ENCODE data around the gene CACNG4. TPM values are rescaled to one million over a fixed set of nuclear protein-coding genes. Genes with fewer than 3 reads are reported as not detected.

The CACNG4 gene
- total and polyA plus RNA-seq, 9 of the 15 experiments (the other 6 are each of a cell fraction or from before 2014, with no cell fraction given) = 0.07 TPM; not detected in 8

- intact Hi-C loops (cut with micrococcal nuclease) = no loop called here
- no peak for FAIRE-seq
Observed at GRCh38 chr17:67072885-67073284, 108.4 kb downstream of the CACNG4 start.

GRCh38 chr17:67074781-67075180 is 110.3 kb downstream of the CACNG4 start:
- Histone ChIP-seq H3K27ac (ENCODE audit: extremely low read depth, low read depth, low read length) (no peak overlapping the region), H3K27me3 (ENCODE audit: control insufficient read depth in 2 of 2, insufficient read depth in 2 of 2, low read length in 2 of 2) (no peaks in the 10 kb centered on the region), H3K9me1 (ENCODE audit: control insufficient read depth, insufficient read depth, low read length) (no peaks in the 10 kb centered on the region), H3K4me2 (ENCODE audit: insufficient read depth, low read length) (no peak overlapping the region), H3K79me2 (ENCODE audit: control insufficient read depth, insufficient read depth, low read length) (no peaks in the 10 kb centered on the region), H3K36me3 (ENCODE audit: control insufficient read depth, insufficient read depth, low read length) (peaks cover 24% of the 10 kb centered on the region), H2AFZ (ENCODE audit: low read depth, low read length) (no peak overlapping the region), H3K9me3 (replicated peaks; ENCODE audit: control insufficient read depth, insufficient read depth, low read depth, low read length) (no peaks in the 10 kb centered on the region), H3K4me3 (no peak overlapping the region), H3K9ac (ENCODE audit: insufficient read depth in 1 of 2, low read depth in 2 of 2, low read length in 2 of 2) (no peak overlapping the region), H4K20me1 (replicated peaks; ENCODE audit: control insufficient read depth, insufficient read depth, low read length) (no peaks in the 10 kb centered on the region), H3K4me1 (replicated peaks in 1 of 2; ENCODE audit: control insufficient read depth in 2 of 2, insufficient read depth in 2 of 2, low read length in 2 of 2) (no peaks in the 10 kb centered on the region)
- no peak for ATAC-seq
- TF ChIP-seq ZNF133 (CRISPR knock-in tag; IDR thresholded peaks at IDR 0.05) = no peak
- TF ChIP-seq, protein P1, sequence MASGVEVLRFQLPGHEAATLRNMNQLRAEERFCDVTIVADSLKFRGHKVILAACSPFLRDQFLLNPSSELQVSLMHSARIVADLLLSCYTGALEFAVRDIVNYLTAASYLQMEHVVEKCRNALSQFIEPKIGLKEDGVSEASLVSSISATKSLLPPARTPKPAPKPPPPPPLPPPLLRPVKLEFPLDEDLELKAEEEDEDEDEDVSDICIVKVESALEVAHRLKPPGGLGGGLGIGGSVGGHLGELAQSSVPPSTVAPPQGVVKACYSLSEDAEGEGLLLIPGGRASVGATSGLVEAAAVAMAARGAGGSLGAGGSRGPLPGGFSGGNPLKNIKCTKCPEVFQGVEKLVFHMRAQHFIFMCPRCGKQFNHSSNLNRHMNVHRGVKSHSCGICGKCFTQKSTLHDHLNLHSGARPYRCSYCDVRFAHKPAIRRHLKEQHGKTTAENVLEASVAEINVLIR (CRISPR knock-in tag; IDR thresholded peaks at IDR 0.05) = no peak
- DNase-seq (ENCODE audit: extremely low read depth in 1 of 4, low spot score in 3 of 4) = no peak
- no TSS peak for BruUV-seq (replicated peaks)
- intact Hi-C loops (cut with micrococcal nuclease) (no loop called here), in situ Hi-C loops (cut with MboI) (no loop called here)
- FAIRE-seq = no peak
- ChIA-PET POLR2A (interaction anchor here (0.7 to 1.0 kb wide), 2 partner anchors 8 to 72 kb away, joined by 4 read pairs; no protein-coding TSS in a partner anchor), CTCF (ENCODE audit: low intra/inter-chr PET ratio) (no interaction called here)
- WGBS (ENCODE audit: insufficient coverage, low coverage, missing lambda C conversion rate) = 67% methylated on average over 3 of the region's 3 CpGs

More at GRCh38 chr17:67072885-67073284, 108.4 kb downstream of the CACNG4 start:
- DNase-seq (ENCODE audit: extremely low read depth in 1 of 4, low spot score in 3 of 4) (no peak), ATAC-seq (no peak)
- Histone ChIP-seq H3K9ac (ENCODE audit: insufficient read depth in 1 of 2, low read depth in 2 of 2, low read length in 2 of 2) (no peak overlapping the region), H3K79me2 (ENCODE audit: control insufficient read depth, insufficient read depth, low read length) (no peaks in the 10 kb centered on the region), H3K27me3 (ENCODE audit: control insufficient read depth in 2 of 2, insufficient read depth in 2 of 2, low read length in 2 of 2) (no peaks in the 10 kb centered on the region), H3K36me3 (ENCODE audit: control insufficient read depth, insufficient read depth, low read length) (peaks cover 11% of the 10 kb centered on the region; the same call in 2 of the 3 replicates), H3K4me1 (replicated peaks in 1 of 2; ENCODE audit: control insufficient read depth in 2 of 2, insufficient read depth in 2 of 2, low read length in 2 of 2) (no peaks in the 10 kb centered on the region), H3K4me3 (no peak overlapping the region), H3K4me2 (ENCODE audit: insufficient read depth, low read length) (no peak overlapping the region), H3K9me3 (replicated peaks; ENCODE audit: control insufficient read depth, insufficient read depth, low read depth, low read length) (no peaks in the 10 kb centered on the region), H4K20me1 (replicated peaks; ENCODE audit: control insufficient read depth, insufficient read depth, low read length) (peaks cover 6% of the 10 kb centered on the region; the same call in 1 of the 2 replicates), H3K27ac (ENCODE audit: extremely low read depth, low read depth, low read length) (no peak overlapping the region), H2AFZ (ENCODE audit: low read depth, low read length) (no peak overlapping the region), H3K9me1 (ENCODE audit: control insufficient read depth, insufficient read depth, low read length) (no peaks in the 10 kb centered on the region)
- CTCF ChIA-PET (ENCODE audit: low intra/inter-chr PET ratio) = no interaction called here
- 55% methylated on average over 3 of the region's 3 CpGs for WGBS (ENCODE audit: insufficient coverage, low coverage, missing lambda C conversion rate)
- BruUV-seq (replicated peaks) = no TSS peak
- in situ Hi-C loops (cut with MboI) = no loop called here
- TF ChIP-seq CTBP1 (IDR thresholded peaks at IDR 0.05; ENCODE audit: borderline replicate concordance) (no peak), MAFF (IDR thresholded peaks at IDR 0.05; ENCODE audit: low read length) (no peak), HMBOX1 (IDR thresholded peaks at IDR 0.05) (no peak), SMARCE1 (IDR thresholded peaks at IDR 0.05) (no peak)
- POLR2A ChIA-PET = no interaction called here

All from K562 (cell line).